GM12874 (cell line): ENCODE data around the gene DIRAS1.

ENCODE experiments used
- TF ChIP-seq, protein P1 (sequence below): IDR thresholded peaks from 2 replicates; pipeline ENCODE4 v1.5.1; 2011; ENCODE audit warnings: low read depth, mild to moderate bottlenecking, control low read depth, low read length, moderate library complexity; ENCODE audit not compliant: insufficient read depth

The DIRAS1 gene

DNA sequence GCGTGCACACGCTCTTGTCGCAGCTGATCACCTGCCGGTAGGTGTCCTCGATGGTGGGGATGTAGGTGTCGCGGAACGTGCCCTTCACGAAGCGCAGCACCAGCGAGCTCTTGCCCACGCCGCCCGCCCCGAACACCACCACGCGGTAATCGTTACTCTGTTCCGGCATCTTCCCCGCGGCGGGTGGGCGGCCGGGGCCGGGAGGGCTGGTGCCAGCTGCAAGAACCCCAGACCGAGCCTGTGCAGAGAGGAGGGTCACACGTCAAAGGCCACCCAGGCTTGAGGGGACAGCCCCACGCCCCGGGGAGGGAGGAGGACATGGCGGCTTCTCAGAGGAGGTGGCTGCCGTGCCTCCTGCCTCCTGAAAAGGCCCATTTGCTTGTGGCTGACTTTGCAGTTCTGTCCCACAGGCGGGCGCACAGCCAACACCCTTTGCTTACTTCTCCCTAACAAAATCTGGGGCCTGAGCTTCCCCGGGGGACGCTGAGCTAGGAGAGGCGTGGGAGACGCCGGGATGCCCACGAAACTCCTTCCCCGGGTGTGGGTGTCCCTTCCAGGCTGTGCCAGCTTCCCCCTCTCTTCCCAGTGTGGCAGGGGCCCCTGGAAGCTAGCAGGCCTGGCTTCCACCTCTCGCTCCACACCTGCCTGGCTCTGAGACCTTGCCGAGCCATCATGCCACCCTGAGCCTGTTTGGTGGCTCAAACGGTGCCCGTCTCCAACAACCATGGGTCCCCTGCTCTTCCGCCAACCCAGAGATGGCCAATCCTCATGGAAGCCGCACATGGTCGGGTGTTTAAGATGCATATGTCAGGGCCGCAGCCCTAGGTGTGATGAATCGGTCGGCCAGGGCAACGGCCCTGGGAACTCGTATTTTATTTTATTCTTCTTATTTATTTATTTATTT, 3.3 kb downstream of the DIRAS1 start:
- TF ChIP-seq, protein P1, sequence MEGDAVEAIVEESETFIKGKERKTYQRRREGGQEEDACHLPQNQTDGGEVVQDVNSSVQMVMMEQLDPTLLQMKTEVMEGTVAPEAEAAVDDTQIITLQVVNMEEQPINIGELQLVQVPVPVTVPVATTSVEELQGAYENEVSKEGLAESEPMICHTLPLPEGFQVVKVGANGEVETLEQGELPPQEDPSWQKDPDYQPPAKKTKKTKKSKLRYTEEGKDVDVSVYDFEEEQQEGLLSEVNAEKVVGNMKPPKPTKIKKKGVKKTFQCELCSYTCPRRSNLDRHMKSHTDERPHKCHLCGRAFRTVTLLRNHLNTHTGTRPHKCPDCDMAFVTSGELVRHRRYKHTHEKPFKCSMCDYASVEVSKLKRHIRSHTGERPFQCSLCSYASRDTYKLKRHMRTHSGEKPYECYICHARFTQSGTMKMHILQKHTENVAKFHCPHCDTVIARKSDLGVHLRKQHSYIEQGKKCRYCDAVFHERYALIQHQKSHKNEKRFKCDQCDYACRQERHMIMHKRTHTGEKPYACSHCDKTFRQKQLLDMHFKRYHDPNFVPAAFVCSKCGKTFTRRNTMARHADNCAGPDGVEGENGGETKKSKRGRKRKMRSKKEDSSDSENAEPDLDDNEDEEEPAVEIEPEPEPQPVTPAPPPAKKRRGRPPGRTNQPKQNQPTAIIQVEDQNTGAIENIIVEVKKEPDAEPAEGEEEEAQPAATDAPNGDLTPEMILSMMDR, result no peak

DNA sequence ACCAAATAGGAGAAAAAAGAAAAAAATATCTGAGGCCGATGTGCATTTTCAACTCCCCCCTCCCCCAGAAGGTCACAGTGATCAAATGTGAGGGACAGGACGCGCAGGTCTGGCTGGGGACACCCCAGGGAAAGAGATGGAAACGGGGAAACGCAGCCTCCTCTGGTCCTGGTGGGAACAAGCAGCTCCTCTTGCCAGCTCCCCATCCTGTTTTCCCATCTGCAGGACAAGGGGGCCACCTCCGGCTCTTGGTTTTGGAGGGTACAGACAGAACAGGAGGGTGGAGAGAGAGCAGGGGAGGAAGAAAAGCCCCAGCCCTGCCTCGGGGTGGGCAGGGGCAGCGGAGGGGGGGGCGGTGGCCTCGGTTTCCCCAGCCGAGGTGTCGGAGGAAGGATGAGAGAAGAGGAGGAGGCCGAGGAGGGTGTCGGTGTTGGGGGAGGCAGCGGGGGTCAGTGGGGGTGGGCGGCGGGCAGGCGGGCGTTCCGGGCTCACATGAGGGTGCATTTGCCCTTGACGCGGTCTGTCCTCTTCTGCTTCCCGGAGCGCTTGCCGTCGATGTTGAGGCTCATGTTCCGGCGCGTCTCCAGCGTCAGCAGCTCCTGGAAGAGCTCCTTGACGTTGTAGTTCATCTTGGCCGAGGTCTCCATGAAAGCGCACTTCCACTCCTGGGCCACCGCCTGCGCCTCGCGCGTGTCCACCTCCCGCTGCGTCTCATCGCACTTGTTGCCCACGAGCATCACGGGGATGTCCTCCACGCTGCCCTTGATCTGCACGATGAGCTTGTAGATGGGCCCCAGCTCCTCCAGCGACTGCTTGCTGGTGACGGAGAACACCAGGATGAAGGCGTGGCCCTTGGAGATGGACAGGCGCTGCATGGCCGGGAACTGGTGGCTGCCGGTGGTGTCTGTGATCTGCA, 4.2 kb downstream of the DIRAS1 start:
- TF ChIP-seq, protein P1, result no peak

DNA sequence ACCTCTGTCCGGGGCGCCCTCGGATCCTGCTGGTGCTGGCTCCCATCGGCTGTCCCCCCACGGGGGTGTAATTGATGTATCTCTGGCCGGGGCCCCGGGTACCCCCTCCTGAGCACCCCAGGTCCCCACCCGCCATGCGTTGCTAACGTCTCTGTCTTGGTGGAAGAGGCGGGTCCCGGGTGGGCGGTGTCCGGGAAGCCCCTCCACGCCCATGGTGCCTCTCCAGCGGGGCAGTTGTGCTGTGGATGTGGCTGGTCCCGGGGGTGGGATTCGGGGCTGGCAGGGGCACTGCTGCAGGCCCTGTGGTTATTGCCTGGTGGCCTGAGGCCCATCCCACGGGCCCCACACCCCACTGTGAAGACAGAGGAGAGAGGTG, 4.9 kb downstream of the DIRAS1 start:
- TF ChIP-seq, protein P1, result no peak

DNA sequence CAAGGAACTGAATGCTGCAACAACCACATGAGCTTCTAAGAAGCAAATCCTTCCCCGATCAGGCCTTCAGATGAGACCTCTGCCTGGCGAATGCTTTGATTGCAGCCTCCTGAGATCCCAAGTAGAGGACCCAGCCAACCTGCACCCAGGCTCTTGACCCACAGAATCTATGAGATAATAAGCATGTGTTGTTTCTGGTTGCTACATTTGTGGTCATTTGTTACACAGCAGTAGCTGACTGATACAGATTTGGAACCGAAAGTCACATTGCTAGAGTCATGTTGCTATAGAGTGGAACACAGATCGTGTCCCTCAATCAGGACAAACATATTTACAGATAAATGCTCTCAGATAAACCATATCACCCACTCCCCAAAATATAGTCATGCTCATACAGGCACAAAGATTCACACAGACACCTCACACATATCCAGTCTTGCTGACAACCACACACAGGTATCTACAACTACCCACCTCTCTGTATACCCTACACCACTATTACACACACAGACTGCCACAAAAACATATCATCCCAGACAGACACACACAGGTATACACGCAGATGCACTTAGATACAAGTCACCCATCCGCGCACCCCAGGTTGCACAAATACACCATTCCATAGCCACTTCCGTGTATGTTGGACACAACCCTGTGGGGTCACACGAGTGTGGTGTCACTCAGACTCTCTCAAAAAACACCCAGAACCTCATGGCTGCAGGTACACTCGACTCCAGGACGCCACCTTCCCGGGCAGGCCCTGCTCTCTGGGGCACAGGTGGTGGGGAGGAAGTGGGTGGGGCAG, 5.5 kb downstream of the DIRAS1 start:
- TF ChIP-seq, protein P1, result no peak

DNA sequence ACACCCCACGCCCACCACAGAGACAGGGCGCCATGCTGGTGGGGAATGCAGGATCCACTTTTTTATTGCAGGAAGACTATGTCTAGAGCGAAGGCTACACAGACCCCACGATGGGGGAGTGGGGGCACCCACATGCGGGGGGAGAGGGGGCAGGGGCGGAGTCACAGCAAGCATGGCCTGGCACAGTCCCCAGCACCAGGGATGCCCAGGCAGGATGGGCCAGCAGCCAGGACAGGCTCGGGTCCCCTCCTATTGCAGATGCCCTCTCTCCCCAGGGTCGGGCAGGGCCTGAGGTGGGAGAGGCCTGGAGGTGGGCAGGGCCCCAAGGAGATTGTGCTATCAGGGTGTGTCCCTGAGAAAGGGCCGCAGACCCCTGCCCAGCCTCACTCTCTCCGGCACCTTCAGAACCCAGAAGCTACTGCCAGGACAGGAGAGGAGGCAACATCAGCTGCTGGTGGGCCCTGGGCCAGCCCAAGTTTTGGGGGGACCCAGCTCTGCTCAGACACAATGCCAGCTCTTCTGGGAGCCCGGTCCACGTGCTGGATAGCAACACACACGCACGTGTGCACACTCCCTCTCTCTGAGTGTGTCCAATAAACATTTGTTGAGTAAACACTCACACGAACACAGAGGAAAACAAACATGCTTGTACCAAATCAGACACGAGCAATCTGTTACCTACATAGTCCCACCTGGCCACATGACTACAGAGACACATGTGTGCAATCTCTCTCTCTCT, 6.5 kb downstream of the DIRAS1 start:
- TF ChIP-seq, protein P1, result no peak

DNA sequence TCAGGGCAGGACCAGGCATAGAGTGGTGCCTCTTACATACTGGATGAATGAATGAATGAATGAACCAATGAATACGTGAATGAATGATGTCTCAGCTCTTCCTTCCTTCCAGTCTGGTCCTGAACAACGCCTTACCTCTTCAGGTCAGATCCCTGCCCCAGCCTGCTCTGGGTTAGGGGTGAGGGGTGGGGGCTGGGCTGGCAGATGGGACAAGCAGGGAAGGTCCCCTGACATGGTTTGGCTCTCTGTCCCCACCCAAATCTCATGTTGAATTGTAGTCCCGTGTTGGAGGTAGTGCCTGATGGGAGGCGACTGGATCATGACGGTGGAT, 9.3 kb downstream of the DIRAS1 start:
- TF ChIP-seq, protein P1, result no peak
